WTC11 (cell line): ENCODE results near the gene RAB11FIP3. TPM values are rescaled to one million over a fixed set of nuclear protein-coding genes. Genes with fewer than 3 reads are reported as not detected.
A peak's percentile ranks its signal among the peaks of the same experiment; 100 is the strongest.

ENCODE experiments used
- ATAC-seq: fragments of 200-7000 bp; cut with Tn5 transposase; 2 replicates; pipeline ENCODE4 v1.10.0; 2021; ENCODE audit warnings: mild to moderate bottlenecking, moderate library complexity
- CTCF ChIA-PET: fragments of 300-600 bp; sonication (Branson Sonifier 250); formaldehyde crosslinking; loops from one replicate; lab custom pipeline; 2021; ENCODE audit warnings: antibody characterized with exemption; lab: Charles Lee
- POLR2A ChIA-PET: fragments of 350-600 bp; sonication (Branson Sonifier 250); formaldehyde crosslinking; loops from one replicate; lab custom pipeline; 2021; ENCODE audit warnings: antibody characterized with exemption; lab: Charles Lee
- DNase-seq: peaks from one replicate; pipeline ENCODE4 v3.0.0; 2021; ENCODE audit warnings: low spot score
- H3K27ac Mint-ChIP-seq: 2 replicates; pipeline ENCODE4 v1.8.0; 2021; ENCODE audit warnings: mixed read lengths
- H3K27me3 Mint-ChIP-seq: 2 replicates; pipeline ENCODE4 v1.8.0; 2021; ENCODE audit warnings: low read depth, mild to moderate bottlenecking, moderate library complexity, mixed read lengths
- H3K36me3 Mint-ChIP-seq: 2 replicates; pipeline ENCODE4 v1.8.0; 2021; ENCODE audit warnings: mixed read lengths
- H3K4me1 Mint-ChIP-seq: 2 replicates; pipeline ENCODE4 v1.8.0; 2022; ENCODE audit warnings: mixed read lengths
- H3K4me3 Mint-ChIP-seq: 2 replicates; pipeline ENCODE4 v1.8.0; 2021; ENCODE audit warnings: mild to moderate bottlenecking, moderate library complexity, mixed read lengths
- H3K9me3 Mint-ChIP-seq: 2 replicates; pipeline ENCODE4 v1.8.0; 2021; ENCODE audit warnings: mixed read lengths
- ATF3 ChIP-seq: sonication (generic); formaldehyde crosslinking; conservative IDR thresholded peaks from 2 replicates; pipeline ENCODE4 v1.8.1; 2022; ENCODE audit warnings: mild to moderate bottlenecking, missing genetic modification reagents
- CDX4 ChIP-seq: fragments of 250-450 bp; sonication (Bioruptor Pico); IDR thresholded peaks from 2 replicates; pipeline ENCODE4 v1.9.0; 2021; ENCODE audit warnings: moderate library complexity, mild to moderate bottlenecking, inconsistent platforms, borderline replicate concordance
- E2F1 ChIP-seq: sonication (generic); formaldehyde crosslinking; IDR thresholded peaks from 2 replicates; pipeline ENCODE4 v1.8.0; 2022; ENCODE audit warnings: mild to moderate bottlenecking, missing genetic modification reagents
- E2F5 ChIP-seq: sonication (generic); formaldehyde crosslinking; IDR thresholded peaks from 2 replicates; pipeline ENCODE4 v1.8.1; 2022; ENCODE audit warnings: mild to moderate bottlenecking, moderate library complexity, missing genetic modification reagents
- ELF4 ChIP-seq: sonication (generic); formaldehyde crosslinking; IDR thresholded peaks from 2 replicates; pipeline ENCODE4 v1.8.1; 2022; ENCODE audit warnings: low read depth, mild to moderate bottlenecking, moderate library complexity, missing genetic modification reagents
- ETV6 ChIP-seq: sonication (generic); formaldehyde crosslinking; IDR thresholded peaks from 2 replicates; pipeline ENCODE4 v1.8.1; 2022; ENCODE audit warnings: mild to moderate bottlenecking, missing genetic modification reagents
- GRHL2 ChIP-seq: fragments of 250-450 bp; sonication (Bioruptor Pico); IDR thresholded peaks from 2 replicates; pipeline ENCODE4 v1.8.0; 2022; ENCODE audit warnings: mild to moderate bottlenecking, moderate library complexity; ENCODE audit not compliant: insufficient replicate concordance, severe bottlenecking
- IRF1 ChIP-seq: sonication (generic); formaldehyde crosslinking; IDR thresholded peaks from 2 replicates; pipeline ENCODE4 v1.8.0; 2023; ENCODE audit warnings: missing genetic modification reagents
- JUN ChIP-seq: sonication (generic); formaldehyde crosslinking; IDR thresholded peaks from 2 replicates; pipeline ENCODE4 v1.8.0; 2023; ENCODE audit warnings: mild to moderate bottlenecking, missing genetic modification reagents
- MXD4 ChIP-seq: fragments of 250-450 bp; sonication (Bioruptor Pico); IDR thresholded peaks from 2 replicates; pipeline ENCODE4 v1.8.0; 2021; ENCODE audit warnings: mild to moderate bottlenecking, moderate library complexity, borderline replicate concordance
- RORB ChIP-seq: fragments of 250-450 bp; sonication (Bioruptor Pico); IDR thresholded peaks from 2 replicates; pipeline ENCODE4 v1.9.0; 2021; ENCODE audit warnings: mild to moderate bottlenecking
- SMAD4 ChIP-seq: sonication (generic); formaldehyde crosslinking; IDR thresholded peaks from 2 replicates; pipeline ENCODE4 v1.8.0; 2022; ENCODE audit warnings: mild to moderate bottlenecking, missing genetic modification reagents
- SP1 ChIP-seq: sonication (generic); formaldehyde crosslinking; conservative IDR thresholded peaks from 2 replicates; pipeline ENCODE4 v1.8.1; 2022; ENCODE audit warnings: missing genetic modification reagents
- STAT6 ChIP-seq: sonication (generic); formaldehyde crosslinking; conservative IDR thresholded peaks from 2 replicates; pipeline ENCODE4 v1.8.1; 2023; ENCODE audit warnings: mild to moderate bottlenecking, low read depth, missing genetic modification reagents, moderate library complexity
- TEAD1 ChIP-seq: sonication (generic); formaldehyde crosslinking; IDR thresholded peaks from 2 replicates; pipeline ENCODE4 v1.8.0; 2022; ENCODE audit warnings: mild to moderate bottlenecking, missing genetic modification reagents
- TP53 ChIP-seq: sonication (generic); formaldehyde crosslinking; IDR thresholded peaks from 2 replicates; pipeline ENCODE4 v1.8.1; 2023; ENCODE audit warnings: mild to moderate bottlenecking, missing genetic modification reagents
- USF1 ChIP-seq: sonication (generic); formaldehyde crosslinking; IDR thresholded peaks from 2 replicates; pipeline ENCODE4 v1.8.0; 2022; ENCODE audit warnings: mild to moderate bottlenecking, missing genetic modification reagents
- USF2 ChIP-seq: sonication (generic); formaldehyde crosslinking; IDR thresholded peaks from 2 replicates; pipeline ENCODE4 v1.8.1; 2023; ENCODE audit warnings: mild to moderate bottlenecking, missing genetic modification reagents, moderate library complexity
- ZBTB21 ChIP-seq: sonication (generic); formaldehyde crosslinking; IDR thresholded peaks from 2 replicates; pipeline ENCODE4 v1.8.1; 2023; ENCODE audit warnings: mild to moderate bottlenecking, missing genetic modification reagents, borderline replicate concordance
- ZBTB43 ChIP-seq: sonication (generic); formaldehyde crosslinking; IDR thresholded peaks from 2 replicates; pipeline ENCODE4 v1.8.1; 2023; ENCODE audit warnings: mild to moderate bottlenecking, missing genetic modification reagents
- ZMAT4 ChIP-seq: fragments of 250-450 bp; sonication (Bioruptor Pico); IDR thresholded peaks from 2 replicates; pipeline ENCODE4 v1.9.0; 2021; ENCODE audit warnings: mild to moderate bottlenecking
- ZNF121 ChIP-seq: sonication (generic); formaldehyde crosslinking; IDR thresholded peaks from 2 replicates; pipeline ENCODE4 v1.8.0; 2023; ENCODE audit warnings: missing genetic modification reagents
- ZNF423 ChIP-seq: fragments of 250-450 bp; sonication (Bioruptor Pico); IDR thresholded peaks from 2 replicates; pipeline ENCODE4 v2.1.2; 2022; ENCODE audit warnings: mild to moderate bottlenecking, moderate library complexity
- total RNA-seq: library from RNA; stranded (reverse); gene quantifications from 3 replicates; pipeline ENCODE4 v1.2.3, GENCODE V29; 2021

RAB11FIP3 gene
- total RNA-seq, 1 experiment from 2014 or later: 38.6 TPM

GRCh38 chr16:381012-381788 is 44.2 kb upstream of the RAB11FIP3 start (continued):
- TF ChIP-seq MXD4 (CRISPR knock-in tag): no peak
- no peak for TF ChIP-seq TEAD1 (CRISPR knock-in tag)
- no peak for TF ChIP-seq CDX4 (CRISPR knock-in tag)

- peaks cover 40% of the 10 kb centered on the region for H3K4me1 Mint-ChIP-seq
- DNase-seq (peak; percentile 57), ATAC-seq (no peak)
- H3K36me3 Mint-ChIP-seq: peaks cover 5% of the 10 kb centered on the region; the same call in 1 of the 2 replicates
- H3K4me3 Mint-ChIP-seq: peak within 1 kb of the TSS; percentile 79
- H3K9me3 Mint-ChIP-seq: no peaks in the 10 kb centered on the region
- H3K27ac Mint-ChIP-seq: peak within 1 kb of the TSS; percentile 98
- ChIA-PET POLR2A (interaction anchor here (0.6 to 1.6 kb wide), 5 partner anchors 11 to 548 kb away, joined by 3 to 4 read pairs (median 4); partner anchors contain the start of gene FAM234A), CTCF (interaction anchor here (0.7 to 2.7 kb wide), 14 partner anchors 10 to 299 kb away, joined by 3 to 17 read pairs (median 4); partner anchors contain the start of genes AXIN1, DECR2 and MRPL28)
- H3K27me3 Mint-ChIP-seq: no peaks in the 10 kb centered on the region
- TF ChIP-seq ZBTB21 (CRISPR knock-in tag): no peak
- peak; percentile 33; the same call in 1 of the 2 replicates for TF ChIP-seq IRF1 (CRISPR knock-in tag)
- TF ChIP-seq ELF4 (CRISPR knock-in tag): no peak
- no peak for TF ChIP-seq ATF3
- peak; percentile 20; the same call in 1 of the 2 replicates for TF ChIP-seq ETV6
- no peak for TF ChIP-seq ZNF121
- TF ChIP-seq SP1 (CRISPR knock-in tag): 0 out of 2 replicates have a peak, but pooled peaks have one; percentile 14
- TF ChIP-seq E2F1: no peak
- TF ChIP-seq ZBTB43 (CRISPR knock-in tag): no peak
- no peak for TF ChIP-seq E2F5 (CRISPR knock-in tag)
- TF ChIP-seq TP53: no peak
- TF ChIP-seq ZNF423: 0 out of 2 replicates have a peak, but pooled peaks have one; percentile 2
- TF ChIP-seq STAT6 (CRISPR knock-in tag): no peak
- TF ChIP-seq USF1 (CRISPR knock-in tag): peak; percentile 64; the same call in 1 of the 2 replicates
- no peak for TF ChIP-seq SMAD4 (CRISPR knock-in tag)
- TF ChIP-seq JUN: 0 out of 2 replicates have a peak, but pooled peaks have one; percentile 12
- TF ChIP-seq GRHL2 (CRISPR knock-in tag): no peak
- TF ChIP-seq USF2 (CRISPR knock-in tag): peak; percentile 82
- TF ChIP-seq RORB: no peak
- TF ChIP-seq ZMAT4 (CRISPR knock-in tag): no peak
Measured at GRCh38 chr16:381789-382717, 43.4 kb upstream of the RAB11FIP3 start, which contains the start of gene PGAP6. Gene PGAP6 (minus strand): TSS chr16:381978. CDS start chr16:381821, 157 bp downstream.
